AG04450 (cell line): ENCODE measurements around the gene SNX18. TPM values are rescaled to one million over a fixed set of nuclear protein-coding genes. Genes with fewer than 3 reads are reported as not detected.

Source experiments
- CTCF ChIA-PET: fragments of 300-600, 350-600 bp; formaldehyde crosslinking; extraction: SDS; loops from one replicate; lab custom pipeline; 2022; ENCODE audit warnings: antibody characterized with exemption, inconsistent platforms; lab: Charles Lee
- POLR2A ChIA-PET: fragments of 350-600 bp; formaldehyde crosslinking; extraction: SDS; loops from one replicate; lab custom pipeline; 2021; ENCODE audit warnings: antibody characterized with exemption, inconsistent platforms; lab: Yijun Ruan, JAX
- DNase-seq: peaks from one replicate; pipeline ENCODE4 v3.0.0-alpha.2; 2011; ENCODE audit warnings: low read depth, low spot score
- H3K27ac ChIP-seq: one replicate; pipeline ENCODE4 v1.5.1; 2012; ENCODE audit warnings: low read depth, low read length, control low read depth
- H3K27me3 ChIP-seq: one replicate; pipeline ENCODE4 v1.6.0; 2012; ENCODE audit warnings: low read length; ENCODE audit not compliant: control insufficient read depth, insufficient read depth
- H3K4me3 ChIP-seq: 2 replicates; pipeline ENCODE4 v1.5.1; 2011; ENCODE audit warnings: mild to moderate bottlenecking, low read depth, low read length, control low read depth
- H3K9me3 ChIP-seq: 2 replicates; pipeline ENCODE4 v1.5.1; 2012; ENCODE audit warnings: low read length; ENCODE audit not compliant: control insufficient read depth, insufficient read depth
- CTCF ChIP-seq: IDR thresholded peaks from 2 replicates; pipeline ENCODE4 v1.5.1; 2011; ENCODE audit warnings: low read depth, low read length, control low read depth, inconsistent platforms
- polyA plus RNA-seq: library from polyadenylated mRNA; depleted of rRNA; stranded (reverse); fragments of >200 nt; gene quantifications from 2 replicates; pipeline ENCODE4 v1.2.3, GENCODE V29; 2011

The SNX18 gene
- polyA plus RNA-seq, 1 experiment: 74.1 TPM

- no peak overlapping the region for H3K4me3 ChIP-seq
- POLR2A ChIA-PET: no interaction called here
Measured at GRCh38 chr5:54537725-54538124, 20.2 kb downstream of the SNX18 start.

GRCh38 chr5:54538156-54538555 lies 20.6 kb downstream of the SNX18 start:
- DNase-seq: no peak
- Histone ChIP-seq H3K9me3 (no peaks in the 10 kb centered on the region), H3K4me3 (no peak overlapping the region), H3K27me3 (no peaks in the 10 kb centered on the region), H3K27ac (no peak overlapping the region)
- ChIA-PET CTCF (interaction anchor here (1.1 to 1.2 kb wide), 2 partner anchors 306 to 329 kb away, joined by 3 to 7 read pairs; no protein-coding TSS in a partner anchor), POLR2A (no interaction called here)
- no peak for TF ChIP-seq CTCF

More at GRCh38 chr5:54537725-54538124, 20.2 kb downstream of the SNX18 start:
- Histone ChIP-seq H3K27ac (no peak overlapping the region), H3K27me3 (no peaks in the 10 kb centered on the region), H3K9me3 (no peaks in the 10 kb centered on the region)
- CTCF ChIA-PET: interaction anchor here (1.1 kb wide), 1 partner anchor 307 kb away, joined by 7 read pairs; no protein-coding TSS in a partner anchor
- no peak for TF ChIP-seq CTCF
- no peak for DNase-seq

GRCh38 chr5:54539001-54539400 lies 21.4 kb downstream of the SNX18 start:
- ChIA-PET CTCF (interaction anchor here (1.2 kb wide), 1 partner anchor 328 kb away, joined by 3 read pairs; no protein-coding TSS in a partner anchor), POLR2A (no interaction called here)
- Histone ChIP-seq H3K27me3 (no peaks in the 10 kb centered on the region), H3K9me3 (no peaks in the 10 kb centered on the region), H3K27ac (no peak overlapping the region), H3K4me3 (no peak overlapping the region)
- DNase-seq: no peak
- no peak for TF ChIP-seq CTCF

- POLR2A ChIA-PET: no interaction called here
- Histone ChIP-seq H3K27ac (no peak overlapping the region), H3K9me3 (no peaks in the 10 kb centered on the region), H3K27me3 (no peaks in the 10 kb centered on the region), H3K4me3 (no peak overlapping the region)
- DNase-seq: no peak
- CTCF ChIA-PET: no interaction called here
- no peak for TF ChIP-seq CTCF
Measured at GRCh38 chr5:54540286-54540685, 22.7 kb downstream of the SNX18 start.

- DNase-seq: no peak
- Histone ChIP-seq H3K4me3 (no peak overlapping the region), H3K27me3 (no peaks in the 10 kb centered on the region), H3K27ac (no peak overlapping the region), H3K9me3 (no peaks in the 10 kb centered on the region)
- ChIA-PET POLR2A (no interaction called here), CTCF (no interaction called here)
- no peak for TF ChIP-seq CTCF
Measured at GRCh38 chr5:54541823-54542783, 24.5 kb downstream of the SNX18 start.
